T-helper 1 cell (primary cell): Measurements from ENCODE around the gene PRRX1.

ENCODE experiments used
- DNase-seq, 5 donors: peaks; one replicate each; pipeline ENCODE4 v3.0.0-alpha.2; 2012 to 2020
- total RNA-seq, 4 donors: gene quantifications; one replicate each; lab custom pipeline; 2026; lab: John Stamatoyannopoulos, UW

Gene PRRX1
- 0 reads per million in 4 donors for total RNA-seq

DNA sequence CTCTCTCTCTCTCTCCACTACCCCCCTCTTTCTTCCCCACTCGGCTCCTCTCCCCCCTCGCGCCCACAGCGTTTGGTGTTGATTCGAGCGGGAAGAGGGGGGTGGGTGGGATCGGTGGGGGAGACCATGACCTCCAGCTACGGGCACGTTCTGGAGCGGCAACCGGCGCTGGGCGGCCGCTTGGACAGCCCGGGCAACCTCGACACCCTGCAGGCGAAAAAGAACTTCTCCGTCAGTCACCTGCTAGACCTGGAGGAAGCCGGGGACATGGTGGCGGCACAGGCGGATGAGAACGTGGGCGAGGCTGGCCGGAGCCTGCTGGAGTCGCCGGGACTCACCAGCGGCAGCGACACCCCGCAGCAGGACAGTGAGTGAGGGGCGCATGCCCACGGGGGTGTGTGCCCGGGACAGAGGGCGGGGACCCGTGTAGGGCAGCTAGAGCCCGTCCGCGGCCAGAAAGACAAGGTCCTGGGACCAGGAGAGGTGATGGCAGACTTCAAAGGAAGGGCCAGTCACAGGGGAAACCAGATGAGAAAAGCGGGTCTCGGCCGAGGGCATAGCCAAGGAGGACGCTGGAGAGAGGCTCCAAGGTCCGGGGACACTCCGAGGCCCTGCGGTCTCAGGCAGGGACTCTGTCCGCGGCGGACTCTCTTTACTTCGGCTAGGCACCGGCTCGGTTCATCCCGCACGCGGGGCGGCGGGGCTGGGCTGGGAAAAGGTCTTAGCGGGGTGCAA lies at the start of gene PRRX1:
Gene PRRX1 (plus strand): TSS at position 39 of the 735 bp plus-strand sequence. CDS start 88 bp downstream, at position 127.
- DNase-seq: no peak

DNA sequence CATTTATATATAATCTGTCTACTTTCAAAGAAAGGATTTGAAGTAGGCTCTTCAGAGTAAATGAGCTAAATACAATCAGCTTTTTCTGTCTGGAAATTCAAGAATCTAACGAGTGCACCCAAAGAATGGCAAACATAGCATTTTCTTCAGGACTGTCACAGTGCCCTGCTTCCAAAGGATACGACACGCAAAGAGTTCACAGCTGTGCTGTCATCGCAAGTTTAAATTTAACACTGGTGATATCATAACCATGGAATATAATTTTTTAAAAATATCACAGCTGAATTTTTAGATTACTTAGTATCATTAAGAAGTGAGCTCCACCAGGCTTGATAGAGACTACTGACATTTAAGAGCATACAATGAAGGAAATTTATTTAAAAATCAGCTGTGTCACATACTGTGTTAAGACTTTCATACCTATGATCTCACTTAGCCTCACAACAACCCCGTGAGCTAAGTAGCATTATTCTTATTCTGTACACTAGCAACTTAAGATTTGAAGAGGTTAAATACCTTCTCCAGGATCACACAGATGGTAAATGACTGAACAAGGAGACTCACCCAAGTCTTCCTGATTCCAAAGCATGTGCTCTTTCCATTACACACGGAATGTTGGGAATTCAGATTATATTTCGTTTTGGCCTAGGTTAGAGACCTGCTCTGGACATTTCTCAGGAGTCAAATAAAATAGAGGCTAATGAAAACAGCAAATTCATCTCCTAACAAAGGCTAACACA lies 46.2 kb upstream of the PRRX1 start:
- no peak for DNase-seq

GRCh38 chr1:170618421-170618820 lies 45.5 kb upstream of the PRRX1 start:
- no peak for DNase-seq

- no peak for DNase-seq
These were observed 44.5 kb upstream of the PRRX1 start for GRCh38 chr1:170619241-170620028.

DNA sequence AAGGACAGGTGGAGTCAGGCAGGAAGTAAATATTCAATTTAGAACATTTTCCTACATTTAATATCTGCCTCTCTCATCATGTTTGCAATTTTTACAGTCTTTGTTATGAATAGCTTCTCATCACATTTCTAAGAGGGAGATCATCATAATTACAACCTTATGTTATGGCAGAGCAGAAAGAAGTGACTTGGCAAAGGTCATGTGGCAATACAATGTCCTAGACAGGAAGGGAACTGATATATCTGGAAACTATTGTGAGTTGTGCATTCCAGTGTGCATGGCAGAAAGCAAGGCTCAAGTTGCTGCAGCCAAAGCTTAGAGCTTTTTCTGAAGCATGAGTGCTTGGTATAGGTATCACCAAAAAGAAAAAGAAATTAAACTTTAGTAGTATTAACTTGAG lies 43.8 kb upstream of the PRRX1 start:
- DNase-seq: no peak

- no peak for DNase-seq
These were observed 40.8 kb upstream of the PRRX1 start for GRCh38 chr1:170623171-170623570.

GRCh38 chr1:170624146-170624545 lies 39.8 kb upstream of the PRRX1 start:
- no peak for DNase-seq

- no peak for DNase-seq
These were observed 33.0 kb upstream of the PRRX1 start for GRCh38 chr1:170630977-170631376.

DNA sequence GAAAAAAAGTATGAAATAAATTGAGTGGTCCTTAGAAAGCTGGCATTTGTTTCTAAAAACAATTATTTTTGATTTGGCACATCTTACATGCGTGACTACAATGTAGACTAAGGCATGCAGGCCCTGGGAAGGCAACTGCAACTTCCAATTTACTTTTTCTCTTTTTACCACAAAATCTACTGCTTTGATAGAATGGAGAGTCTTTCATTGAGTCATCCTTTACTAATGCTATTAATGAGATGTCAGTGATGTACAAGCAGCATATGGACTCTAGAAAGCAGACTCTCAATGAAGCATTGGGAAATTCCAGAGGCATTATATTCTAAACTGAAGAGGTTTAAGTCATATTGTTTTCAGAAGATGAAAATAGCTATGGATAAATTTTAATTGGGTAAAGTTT lies 29.6 kb upstream of the PRRX1 start:
- DNase-seq: no peak

DNA sequence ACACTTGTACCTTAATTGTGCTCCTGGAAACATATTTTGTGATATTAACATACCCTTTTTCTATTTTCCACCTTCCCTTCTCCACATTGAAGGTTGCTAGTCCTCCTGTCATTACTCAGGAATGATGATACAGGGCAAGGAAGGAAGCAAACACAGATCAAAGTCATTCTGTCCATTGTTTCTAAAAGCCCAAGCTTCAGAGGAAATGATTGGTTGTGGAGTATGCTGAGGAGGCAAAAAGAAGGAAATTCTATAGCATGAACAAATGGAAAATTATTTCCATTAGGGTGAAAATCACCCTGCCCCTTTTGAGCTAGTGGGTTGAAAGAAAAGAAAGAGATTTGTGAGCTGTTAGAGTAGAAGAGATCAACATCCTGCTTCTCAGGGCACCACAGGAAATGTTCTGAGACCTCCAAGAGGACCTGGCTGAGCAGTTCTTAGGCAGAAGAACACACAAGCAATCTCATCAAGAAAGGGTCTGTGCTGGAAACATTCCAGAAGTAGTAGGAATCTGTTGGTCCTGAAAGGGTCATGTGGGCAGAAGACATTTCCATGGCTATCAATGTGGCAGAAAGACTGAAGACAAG lies 29.0 kb upstream of the PRRX1 start:
- DNase-seq: no peak

- no peak for DNase-seq
These were observed 23.4 kb upstream of the PRRX1 start for GRCh38 chr1:170640581-170640980.

GRCh38 chr1:170657275-170657853 lies 6.6 kb upstream of the PRRX1 start:
- no peak for DNase-seq

DNA sequence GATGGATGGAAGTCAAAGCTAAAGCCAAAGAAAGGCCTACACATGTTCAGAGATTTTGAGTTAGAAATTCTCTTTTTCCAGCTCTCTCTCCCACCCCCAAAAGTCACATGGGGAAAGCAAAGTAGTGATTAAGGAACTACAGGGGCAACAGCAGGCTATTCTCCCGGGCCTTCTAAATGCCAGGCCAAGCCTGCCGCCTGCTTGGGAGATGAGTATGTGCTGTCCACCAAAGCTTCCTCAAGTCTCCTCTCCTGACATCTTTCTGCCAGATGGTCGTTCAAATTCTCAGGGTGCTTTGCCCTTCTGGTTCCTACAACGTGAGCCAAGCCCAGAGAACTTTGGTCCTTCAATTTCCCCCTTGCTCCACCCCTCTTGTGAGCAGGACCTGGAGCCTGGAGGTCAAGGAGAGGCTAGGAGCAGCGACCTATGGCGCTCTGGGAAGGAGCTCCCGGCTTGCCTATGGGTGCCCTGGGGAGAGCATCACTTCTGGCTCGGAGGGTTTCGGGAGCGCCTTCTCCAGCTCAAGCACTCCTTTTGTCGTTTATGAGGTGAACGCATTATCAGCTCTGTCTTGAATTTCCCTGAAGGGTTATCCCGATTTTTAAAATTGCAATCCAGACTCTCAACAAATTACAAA lies 4.4 kb upstream of the PRRX1 start:
- no peak for DNase-seq

GRCh38 chr1:170660281-170660713 lies 3.6 kb upstream of the PRRX1 start:
- no peak for DNase-seq

DNA sequence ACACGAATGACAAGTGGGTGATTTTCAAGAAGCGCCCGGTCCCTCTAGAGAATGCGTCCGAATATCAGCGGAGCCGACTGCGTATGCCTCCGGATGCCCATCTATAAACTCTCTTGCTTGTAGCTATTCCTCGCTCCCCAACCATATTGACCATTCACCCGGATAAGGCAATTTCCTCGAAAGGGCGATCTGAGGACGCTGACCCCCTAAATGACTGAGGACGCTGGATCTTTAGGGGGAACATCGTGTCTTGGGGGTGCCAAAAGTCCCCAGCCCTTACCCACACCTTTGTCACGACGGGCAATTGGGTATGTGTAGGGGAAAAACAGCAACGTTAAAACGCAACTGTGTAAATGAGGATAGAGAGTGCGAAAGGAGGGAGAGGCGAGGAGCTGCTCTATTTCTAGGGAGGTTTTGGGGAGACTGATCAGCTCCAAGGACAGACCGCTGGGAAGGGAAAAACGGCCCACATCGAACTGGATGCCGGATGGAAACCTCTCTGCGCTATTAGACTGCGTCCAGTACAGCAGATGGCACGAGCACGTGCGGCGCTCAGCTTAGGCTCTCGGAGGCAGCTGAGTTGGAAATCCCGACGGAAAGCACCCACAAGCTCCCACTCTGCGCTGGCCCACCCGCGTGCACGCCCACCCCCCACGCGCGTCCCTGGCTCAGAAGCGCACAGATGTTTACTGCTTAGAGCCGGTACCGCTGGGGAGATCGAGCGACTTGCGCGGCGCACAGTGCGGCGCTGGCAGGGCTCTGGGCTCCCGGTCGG lies 2.9 kb upstream of the PRRX1 start:
- DNase-seq: no peak

DNA sequence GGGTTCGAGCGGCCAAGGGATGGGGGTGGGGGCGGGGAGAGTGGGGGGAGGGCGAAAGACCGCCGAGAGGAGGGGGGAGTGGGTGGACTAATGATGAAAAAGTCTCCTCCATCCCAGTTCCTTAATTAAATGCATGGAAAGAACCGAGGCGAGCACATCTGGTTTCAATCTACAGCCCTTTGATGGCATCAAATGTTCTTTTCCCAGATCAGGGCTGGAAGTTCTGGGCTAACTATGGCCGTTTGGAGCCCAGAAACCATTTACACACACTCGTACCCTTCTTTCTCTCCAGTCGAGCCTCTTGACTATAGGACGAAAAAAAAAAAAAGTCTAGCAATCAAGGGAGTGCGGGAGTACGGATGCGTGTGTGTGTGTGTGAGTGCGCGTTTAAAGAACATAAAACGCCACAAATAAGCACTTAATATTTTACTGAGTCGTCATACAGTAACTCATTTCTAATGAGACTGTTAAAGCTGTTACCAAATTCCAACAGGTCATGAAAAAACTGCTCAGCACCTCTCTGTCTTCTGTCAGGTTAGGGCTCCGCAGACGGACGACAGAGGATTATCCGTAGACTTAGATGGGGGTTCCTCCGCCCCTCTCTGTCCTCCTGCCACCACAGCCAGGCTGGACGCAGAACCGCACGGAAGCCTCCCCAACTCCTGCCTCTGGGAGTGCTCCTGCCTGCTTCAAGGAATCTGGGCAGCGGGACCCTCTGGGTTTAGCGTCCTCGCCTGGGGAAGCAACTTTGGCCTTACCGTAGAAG lies 2.1 kb upstream of the PRRX1 start:
- DNase-seq: no peak

GRCh38 chr1:170662561-170663403 lies 1.1 kb upstream of the PRRX1 start:
- DNase-seq: no peak

- DNase-seq: no peak
These were observed 383 bp upstream of the PRRX1 start for GRCh38 chr1:170663404-170664092.
